ENCODE measurements around the gene DCPS.

Gene DCPS

GRCh38 chr11:126319374-126319740 is 15.5 kb downstream of the DCPS start:
- H3K36me3 ChIP-seq (ENCODE audit: control insufficient read depth, insufficient read depth, low read length): no peaks in the 10 kb centered on the region
- no peaks in the 10 kb centered on the region for H3K9me3 ChIP-seq (ENCODE audit: control insufficient read depth, low read length)
- H3K27ac ChIP-seq: no peak overlapping the region
- no peak overlapping the region for H2AFZ ChIP-seq
- no peak overlapping the region for H3K9ac ChIP-seq
- no peaks in the 10 kb centered on the region for H3K27me3 ChIP-seq (ENCODE audit: control insufficient read depth, insufficient read depth, low read length)
- no peaks in the 10 kb centered on the region for H3K4me1 ChIP-seq
- H3K4me3 ChIP-seq (ENCODE audit: low read depth, low read length): no peak overlapping the region
- TF ChIP-seq CTCF (IDR thresholded peaks at IDR 0.05): no peak
- H3K79me2 ChIP-seq: no peaks in the 10 kb centered on the region
- H3K4me2 ChIP-seq (ENCODE audit: low read length): no peak overlapping the region

GRCh38 chr11:126322996-126323395 is 19.1 kb downstream of the DCPS start:
- no peak for TF ChIP-seq CTCF (IDR thresholded peaks at IDR 0.05)
- H3K4me1 ChIP-seq: no peaks in the 10 kb centered on the region
- H3K79me2 ChIP-seq: no peaks in the 10 kb centered on the region
- H3K27me3 ChIP-seq (ENCODE audit: control insufficient read depth, insufficient read depth, low read length): no peaks in the 10 kb centered on the region
- no peak overlapping the region for H3K27ac ChIP-seq
- H3K36me3 ChIP-seq (ENCODE audit: control insufficient read depth, insufficient read depth, low read length): no peaks in the 10 kb centered on the region
- H3K9me3 ChIP-seq (ENCODE audit: control insufficient read depth, low read length): no peaks in the 10 kb centered on the region
- H3K9ac ChIP-seq: no peak overlapping the region
- no peak overlapping the region for H3K4me2 ChIP-seq (ENCODE audit: low read length)
- H2AFZ ChIP-seq: no peak overlapping the region
- H3K4me3 ChIP-seq (ENCODE audit: low read depth, low read length): no peak overlapping the region

GRCh38 chr11:126327281-126328000 is 23.6 kb downstream of the DCPS start:
- Histone ChIP-seq H3K27ac (no peak overlapping the region), H3K9ac (no peak overlapping the region), H3K4me1 (no peaks in the 10 kb centered on the region), H3K4me3 (ENCODE audit: low read depth, low read length) (no peak overlapping the region), H3K79me2 (no peaks in the 10 kb centered on the region), H3K4me2 (ENCODE audit: low read length) (no peak overlapping the region), H2AFZ (no peak overlapping the region), H3K9me3 (ENCODE audit: control insufficient read depth, low read length) (no peaks in the 10 kb centered on the region), H3K36me3 (ENCODE audit: control insufficient read depth, insufficient read depth, low read length) (no peaks in the 10 kb centered on the region), H3K27me3 (ENCODE audit: control insufficient read depth, insufficient read depth, low read length) (no peaks in the 10 kb centered on the region)
- no peak for TF ChIP-seq CTCF (IDR thresholded peaks at IDR 0.05)

GRCh38 chr11:126328001-126328390 is 24.1 kb downstream of the DCPS start:
- H3K36me3 ChIP-seq (ENCODE audit: control insufficient read depth, insufficient read depth, low read length): no peaks in the 10 kb centered on the region
- TF ChIP-seq CTCF (IDR thresholded peaks at IDR 0.05): no peak
- no peak overlapping the region for H3K27ac ChIP-seq
- no peaks in the 10 kb centered on the region for H3K4me1 ChIP-seq
- no peak overlapping the region for H3K4me3 ChIP-seq (ENCODE audit: low read depth, low read length)
- H2AFZ ChIP-seq: no peak overlapping the region
- H3K9me3 ChIP-seq (ENCODE audit: control insufficient read depth, low read length): no peaks in the 10 kb centered on the region
- H3K9ac ChIP-seq: no peak overlapping the region
- H3K79me2 ChIP-seq: no peaks in the 10 kb centered on the region
- no peak overlapping the region for H3K4me2 ChIP-seq (ENCODE audit: low read length)
- H3K27me3 ChIP-seq (ENCODE audit: control insufficient read depth, insufficient read depth, low read length): no peaks in the 10 kb centered on the region

- H3K4me3 ChIP-seq (ENCODE audit: low read depth, low read length): no peak overlapping the region
- no peaks in the 10 kb centered on the region for H3K27me3 ChIP-seq (ENCODE audit: control insufficient read depth, insufficient read depth, low read length)
- H3K9ac ChIP-seq: no peak overlapping the region
- H3K4me1 ChIP-seq: no peaks in the 10 kb centered on the region
- TF ChIP-seq CTCF (IDR thresholded peaks at IDR 0.05): no peak
- no peaks in the 10 kb centered on the region for H3K79me2 ChIP-seq
- no peak overlapping the region for H3K27ac ChIP-seq
- no peaks in the 10 kb centered on the region for H3K36me3 ChIP-seq (ENCODE audit: control insufficient read depth, insufficient read depth, low read length)
- no peaks in the 10 kb centered on the region for H3K9me3 ChIP-seq (ENCODE audit: control insufficient read depth, low read length)
- no peak overlapping the region for H2AFZ ChIP-seq
- H3K4me2 ChIP-seq (ENCODE audit: low read length): no peak overlapping the region
Measured at GRCh38 chr11:126328444-126328843, 24.6 kb downstream of the DCPS start.
